Thyroid gland (tissue), 4 donors: ENCODE results near the gene NPIPA1.
"Not testable (repeated sequence)": the region's sequence is repeated elsewhere in the genome, so short reads cannot be mapped to it uniquely, and the experiment has no call there.

Source experiments
- CTCF ChIP-seq, 6 experiments: fragments of 200-600 bp in 3 of 6; fragments of 450-650 bp in 3 of 6; sonication (generic) in 3 of 6; IDR thresholded peaks; one replicate each; pipeline ENCODE4 v1.5.1; 2016 to 2019; ENCODE audit warnings: antibody characterized with exemption in 6 of 6, mild to moderate bottlenecking in 2 of 6, inconsistent platforms in 1 of 6, moderate library complexity in 1 of 6
- POLR2A ChIP-seq, 2 donors: fragments of 450-650 bp; IDR thresholded peaks; one replicate each; pipeline ENCODE4 v1.6.1; 2017; ENCODE audit warnings: antibody characterized with exemption in 2 of 2, mild to moderate bottlenecking in 2 of 2, moderate library complexity in 1 of 2

GRCh38 chr16:14993277-14994151 is 56.3 kb downstream of the NPIPA1 start:
- not testable (repeated sequence) for TF ChIP-seq CTCF, POLR2A (IDR thresholded peaks at IDR 0.05)
